CD14-positive monocyte (primary cell): ENCODE results near the gene PEMT. TPM values are rescaled to one million over a fixed set of nuclear protein-coding genes. Genes with fewer than 3 reads are reported as not detected.

Experiments
- DNase-seq, 3 donors: peaks; one replicate each; pipeline ENCODE4 v3.0.0-alpha.2; 2011 to 2022
- H2AFZ ChIP-seq: 2 replicates; pipeline ENCODE4 v1.6.0; 2012; ENCODE audit warnings: mild to moderate bottlenecking, low read depth, low read length, inconsistent platforms; ENCODE audit not compliant: insufficient read depth, poor library complexity, severe bottlenecking
- H3K27ac ChIP-seq, 2 donors: 1 replicate in 1 of 2; 2 replicates in 1 of 2; pipeline ENCODE4 v1.5.1; 2012 to 2013; ENCODE audit warnings: low read length in 2 of 2, control low read depth in 1 of 2, inconsistent platforms in 1 of 2, low read depth in 1 of 2, mild to moderate bottlenecking in 1 of 2
- H3K27me3 ChIP-seq, 2 donors: one replicate each; pipeline versions ENCODE4 v1.6.0 to v1.6.1; 2011 to 2013; ENCODE audit warnings: low read length in 2 of 2; ENCODE audit not compliant: control insufficient read depth in 2 of 2, insufficient read depth in 2 of 2
- H3K36me3 ChIP-seq, 2 donors: replicated peaks in 1 of 2; 1 replicate in 1 of 2; 2 replicates in 1 of 2; pipeline versions ENCODE4 v1.5.1 to v1.6.1; 2012 to 2013; ENCODE audit warnings: low read length in 2 of 2, control low read depth in 1 of 2, inconsistent platforms in 1 of 2, mild to moderate bottlenecking in 1 of 2; ENCODE audit not compliant: insufficient read depth in 2 of 2, control insufficient read depth in 1 of 2
- H3K4me1 ChIP-seq, 2 donors: 1 replicate in 1 of 2; 2 replicates in 1 of 2; pipeline versions ENCODE4 v1.5.1 to v1.6.1; 2012 to 2013; ENCODE audit warnings: low read length in 2 of 2, control low read depth in 1 of 2, inconsistent platforms in 1 of 2, mild to moderate bottlenecking in 1 of 2, moderate library complexity in 1 of 2; ENCODE audit not compliant: insufficient read depth in 2 of 2, control insufficient read depth in 1 of 2
- H3K4me2 ChIP-seq: replicated peaks from 2 replicates; pipeline ENCODE3; 2012; ENCODE audit warnings: low read length, moderate library complexity, mild to moderate bottlenecking; ENCODE audit not compliant: poor library complexity, severe bottlenecking; ENCODE audit errors: extremely low read depth
- H3K4me3 ChIP-seq, 3 experiments: fragments of 200-600 bp in 1 of 3; sonication (generic) in 1 of 3; replicated peaks in 1 of 3; 1 replicate in 2 of 3; 2 replicates in 1 of 3; pipeline ENCODE4 v1.5.1; 2011 to 2013; ENCODE audit warnings: low read length in 3 of 3, mild to moderate bottlenecking in 3 of 3, control low read depth in 2 of 3, low read depth in 2 of 3, inconsistent platforms in 1 of 3, moderate library complexity in 1 of 3
- H3K79me2 ChIP-seq: 2 replicates; pipeline ENCODE4 v1.6.0; 2012; ENCODE audit warnings: mild to moderate bottlenecking, control low read depth, inconsistent platforms, low read length, moderate library complexity; ENCODE audit not compliant: insufficient read depth
- H3K9ac ChIP-seq: 2 replicates; pipeline ENCODE4 v1.6.0; 2017; ENCODE audit warnings: low read length, mild to moderate bottlenecking; ENCODE audit not compliant: insufficient read depth, poor library complexity, severe bottlenecking
- H3K9me3 ChIP-seq, 2 donors: replicated peaks in 1 of 2; 1 replicate in 1 of 2; 2 replicates in 1 of 2; pipeline versions ENCODE4 v1.5.1 to v1.6.1; 2012 to 2013; ENCODE audit warnings: low read length in 2 of 2, control low read depth in 1 of 2; ENCODE audit not compliant: control insufficient read depth in 1 of 2, insufficient read depth in 1 of 2
- H4K20me1 ChIP-seq: 2 replicates; pipeline ENCODE4 v1.6.0; 2012; ENCODE audit warnings: mild to moderate bottlenecking, low read length, control low read depth, moderate library complexity; ENCODE audit not compliant: insufficient read depth
- H3K27ac Mint-ChIP-seq, 7 donors: one replicate each; pipeline ENCODE4 v1.8.0; 2020; ENCODE audit warnings: mild to moderate bottlenecking in 7 of 7, mixed read lengths in 7 of 7, moderate library complexity in 6 of 7, inconsistent platforms in 2 of 7
- H3K27me3 Mint-ChIP-seq, 3 donors: one replicate each; pipeline ENCODE4 v1.8.0; 2021 to 2022; ENCODE audit warnings: low read depth in 3 of 3, mild to moderate bottlenecking in 3 of 3, mixed read lengths in 3 of 3, moderate library complexity in 3 of 3, inconsistent platforms in 1 of 3
- H3K36me3 Mint-ChIP-seq, 2 donors: one replicate each; pipeline ENCODE4 v1.8.0; 2020; ENCODE audit warnings: mixed read lengths in 2 of 2, inconsistent platforms in 1 of 2, mild to moderate bottlenecking in 1 of 2
- H3K4me1 Mint-ChIP-seq: one replicate; pipeline ENCODE4 v1.8.0; 2020; ENCODE audit warnings: mild to moderate bottlenecking, mixed read lengths
- H3K4me3 Mint-ChIP-seq, 2 donors: one replicate each; pipeline ENCODE4 v1.8.0; 2020; ENCODE audit warnings: mild to moderate bottlenecking in 2 of 2, mixed read lengths in 2 of 2, moderate library complexity in 1 of 2
- H3K9me3 Mint-ChIP-seq, 7 donors: one replicate each; pipeline ENCODE4 v1.8.0; 2020 to 2022; ENCODE audit warnings: mixed read lengths in 7 of 7, mild to moderate bottlenecking in 6 of 7, moderate library complexity in 6 of 7, inconsistent platforms in 2 of 7
- WGBS: methylation state at CpG from one replicate; pipeline ENCODE4 v1.1.5; 2013; ENCODE audit warnings: missing lambda C conversion rate; ENCODE audit not compliant: insufficient coverage; 5-methylcytosine and 5-hydroxymethylcytosine counted together
- intact Hi-C, 2 donors: fragments of 100-400 bp; cut with micrococcal nuclease; formaldehyde crosslinking; loops; one replicate each; pipeline versions ENCODE4 v1.15.0 to v1.15.1; 2023
- polyA plus RNA-seq, 3 donors: library from polyadenylated mRNA; depleted of rRNA in 1 of 3; unstranded in 2 of 3; stranded (reverse) in 1 of 3; fragments of 300-500 nt in 2 of 3; fragments of >200 nt in 1 of 3; fragmentation: Illumina TruSeq in 2 of 3; gene quantifications; 1 replicate in 2 of 3; 2 replicates in 1 of 3; pipeline ENCODE4 v1.2.3, GENCODE V29; 2012 to 2021
- TF ChIP-seq, protein P1 (sequence below): fragments of 200-600 bp; IDR thresholded peaks from one replicate; pipeline ENCODE4 v1.8.0; 2022; ENCODE audit warnings: antibody characterized with exemption, mild to moderate bottlenecking

The PEMT gene
- polyA plus RNA-seq, 3 donors = 26.7 to 41.0 (median 38.4) TPM

DNA sequence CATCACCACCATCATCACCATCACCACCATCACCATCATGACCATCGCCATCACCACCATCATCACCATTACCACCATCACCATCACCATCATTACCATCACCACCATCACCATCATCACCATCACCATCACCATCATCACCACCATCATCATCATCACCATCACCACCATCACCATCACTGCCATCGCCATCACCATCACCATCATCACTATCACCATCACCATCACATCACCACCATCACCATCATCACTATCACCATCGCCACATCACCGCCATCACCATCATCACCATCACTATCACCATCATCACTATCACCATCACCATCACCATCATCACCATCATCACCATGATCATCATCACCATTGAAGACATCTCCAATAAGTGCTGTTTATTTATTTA lies 131.5 kb downstream of the PEMT start:
- Histone ChIP-seq H3K4me2 (no peak overlapping the region), H3K27me3 (no peaks in the 10 kb centered on the region), H3K4me1 (no peaks in the 10 kb centered on the region), H3K9ac (no peak overlapping the region), H4K20me1 (no peaks in the 10 kb centered on the region), H3K36me3 (no peaks in the 10 kb centered on the region), H3K9me3 (peaks cover 0 to 3% of the 10 kb centered on the region in 2 donors), H3K27ac (no peak overlapping the region), H3K4me3 (no peak overlapping the region), H2AFZ (no peak overlapping the region), H3K79me2 (no peaks in the 10 kb centered on the region)
- TF ChIP-seq, protein P1, sequence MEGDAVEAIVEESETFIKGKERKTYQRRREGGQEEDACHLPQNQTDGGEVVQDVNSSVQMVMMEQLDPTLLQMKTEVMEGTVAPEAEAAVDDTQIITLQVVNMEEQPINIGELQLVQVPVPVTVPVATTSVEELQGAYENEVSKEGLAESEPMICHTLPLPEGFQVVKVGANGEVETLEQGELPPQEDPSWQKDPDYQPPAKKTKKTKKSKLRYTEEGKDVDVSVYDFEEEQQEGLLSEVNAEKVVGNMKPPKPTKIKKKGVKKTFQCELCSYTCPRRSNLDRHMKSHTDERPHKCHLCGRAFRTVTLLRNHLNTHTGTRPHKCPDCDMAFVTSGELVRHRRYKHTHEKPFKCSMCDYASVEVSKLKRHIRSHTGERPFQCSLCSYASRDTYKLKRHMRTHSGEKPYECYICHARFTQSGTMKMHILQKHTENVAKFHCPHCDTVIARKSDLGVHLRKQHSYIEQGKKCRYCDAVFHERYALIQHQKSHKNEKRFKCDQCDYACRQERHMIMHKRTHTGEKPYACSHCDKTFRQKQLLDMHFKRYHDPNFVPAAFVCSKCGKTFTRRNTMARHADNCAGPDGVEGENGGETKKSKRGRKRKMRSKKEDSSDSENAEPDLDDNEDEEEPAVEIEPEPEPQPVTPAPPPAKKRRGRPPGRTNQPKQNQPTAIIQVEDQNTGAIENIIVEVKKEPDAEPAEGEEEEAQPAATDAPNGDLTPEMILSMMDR = no peak
- no peak overlapping the region for H3K27ac Mint-ChIP-seq
- H3K4me3 Mint-ChIP-seq = no peak overlapping the region
- H3K36me3 Mint-ChIP-seq = no peaks in the 10 kb centered on the region
- no peak for DNase-seq
- 94% methylated on average over 4 of the region's 4 CpGs for WGBS
- H3K27me3 Mint-ChIP-seq = peaks cover 0 to 4% (median 3%) of the 10 kb centered on the region in 3 donors
- H3K4me1 Mint-ChIP-seq = no peaks in the 10 kb centered on the region
- H3K9me3 Mint-ChIP-seq = peaks cover 0 to 6% (median 3%) of the 10 kb centered on the region in 7 donors
- intact Hi-C loops = no loop called here

DNA sequence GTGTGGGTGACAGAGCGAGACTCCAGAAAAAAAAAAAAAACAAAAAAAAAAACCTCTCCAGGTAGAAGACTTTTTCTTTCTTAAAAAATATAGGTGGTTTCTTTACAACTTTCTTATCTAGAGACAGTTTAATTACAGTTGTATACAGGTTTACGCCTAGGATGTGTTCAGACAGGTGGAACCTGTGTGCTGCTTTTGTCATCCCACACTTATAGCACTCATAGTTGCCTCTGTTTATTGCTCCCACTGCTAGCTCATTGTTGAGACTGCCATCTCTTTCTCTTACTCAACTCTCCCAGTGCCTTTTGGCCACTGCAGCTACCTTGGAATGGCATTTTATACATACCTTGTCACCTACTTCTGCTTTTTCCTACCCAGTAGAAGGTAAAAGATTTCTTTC lies 133.8 kb downstream of the PEMT start:
- TF ChIP-seq, protein P1 = no peak
- Histone ChIP-seq H3K4me2 (no peak overlapping the region), H3K36me3 (no peaks in the 10 kb centered on the region), H4K20me1 (no peaks in the 10 kb centered on the region), H3K79me2 (no peaks in the 10 kb centered on the region), H3K27ac (no peak overlapping the region), H3K9ac (no peak overlapping the region), H3K4me3 (no peak overlapping the region), H2AFZ (no peak overlapping the region), H3K4me1 (no peaks in the 10 kb centered on the region), H3K27me3 (no peaks in the 10 kb centered on the region), H3K9me3 (peaks cover 0 to 3% of the 10 kb centered on the region in 2 donors)
- Mint-ChIP-seq H3K27ac (no peak overlapping the region), H3K4me1 (no peaks in the 10 kb centered on the region), H3K4me3 (no peak overlapping the region), H3K27me3 (peaks cover 0 to 3% (median 2%) of the 10 kb centered on the region in 3 donors), H3K36me3 (no peaks in the 10 kb centered on the region), H3K9me3 (peaks cover 0 to 6% (median 3%) of the 10 kb centered on the region in 7 donors)
- DNase-seq = no peak
- intact Hi-C loops = no loop called here
- 100% methylated on average over 1 of the region's 2 CpGs for WGBS
